Mammary epithelial cell (primary cell): Measurements from ENCODE around the gene U2AF1L4.

Source experiments
- CTCF ChIP-seq, 2 donors: IDR thresholded peaks in 1 of 2; conservative IDR thresholded peaks in 1 of 2; 2 replicates each; pipeline ENCODE4 v1.5.1; 2011 to 2012; ENCODE audit warnings: inconsistent platforms in 2 of 2, low read length in 2 of 2, mild to moderate bottlenecking in 2 of 2, control low read depth in 1 of 2, low read depth in 1 of 2; ENCODE audit not compliant: insufficient read depth in 1 of 2; ENCODE audit errors: extremely low read depth in 1 of 2
- EZH2 ChIP-seq: IDR thresholded peaks from 2 replicates; pipeline ENCODE4 v1.6.1; 2012; ENCODE audit warnings: low read length, inconsistent platforms, borderline replicate concordance

GRCh38 chr19:35757749-35758608, 12.8 kb upstream of the U2AF1L4 start, which contains the start of gene PROSER3:
- TF ChIP-seq CTCF (conservative IDR thresholded peaks at IDR 0.05 in 1 of 2, IDR thresholded peaks at IDR 0.05 in 1 of 2; ENCODE audit: extremely low read depth in 1 of 2, insufficient read depth in 1 of 2, low read depth in 1 of 2, low read length in 2 of 2) = no peak
- TF ChIP-seq EZH2 = no peak
